Panc1 (cell line): Measurements from ENCODE around the gene PATJ.

Experiments
- CTCF ChIP-seq: fragments of 450-650 bp; IDR thresholded peaks from 2 replicates; pipeline ENCODE4 v1.5.1; 2017; ENCODE audit warnings: mild to moderate bottlenecking
- REST ChIP-seq, 2 experiments: IDR thresholded peaks; 2 replicates each; pipeline ENCODE4 v1.6.1; 2011 to 2012; ENCODE audit warnings: low read depth in 2 of 2, control low read depth in 1 of 2, low read length in 1 of 2, mild to moderate bottlenecking in 1 of 2, moderate library complexity in 1 of 2; ENCODE audit not compliant: insufficient read depth in 1 of 2

DNA sequence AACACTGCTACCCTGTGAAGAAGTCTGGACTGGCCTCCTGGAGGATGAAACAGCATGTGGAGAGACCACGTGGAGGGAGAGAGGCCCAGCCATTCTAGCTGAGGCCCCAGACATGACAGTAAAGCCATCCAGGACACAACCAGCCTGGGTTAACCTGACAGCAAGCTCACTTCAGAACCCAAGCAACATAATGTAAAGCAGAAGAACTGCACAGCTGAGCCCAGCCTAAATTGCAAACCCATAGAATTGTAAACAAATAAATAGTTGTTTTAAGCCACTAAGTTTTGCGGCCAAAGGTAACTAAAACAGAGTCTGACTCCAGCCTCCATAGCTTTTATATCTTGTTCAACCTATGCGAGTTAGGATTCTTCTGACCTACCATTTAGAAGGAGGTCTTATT is 355.2 kb downstream of the PATJ start:
- TF ChIP-seq CTCF = no peak
- no peak for TF ChIP-seq REST (IDR thresholded peaks at IDR 0.05; ENCODE audit: insufficient read depth in 1 of 2, low read depth in 2 of 2, low read length in 1 of 2)
